ENCODE data around the gene ATXN7L1. TPM values are rescaled to one million over a fixed set of nuclear protein-coding genes. Genes with fewer than 3 reads are reported as not detected.

Gene ATXN7L1
- total and polyA plus RNA-seq, 2 of the 4 experiments (the other 2 are of a cell fraction), result 3.5 to 4.3 TPM

GRCh38 chr7:105637755-105638154 is 238.6 kb downstream of the ATXN7L1 start:
- no peak overlapping the region for H2BK20ac ChIP-seq (ENCODE audit: low read depth, low read length)
- H3K4me2 ChIP-seq (ENCODE audit: low read depth, low read length), result no peak overlapping the region
- TF ChIP-seq BHLHE40 (IDR thresholded peaks at IDR 0.05; ENCODE audit: low read depth, low read length), result no peak
- TF ChIP-seq ELK1 (IDR thresholded peaks at IDR 0.05; ENCODE audit: borderline replicate concordance, low read depth, low read length), result no peak
- no peak for TF ChIP-seq CEBPB (IDR thresholded peaks at IDR 0.05; ENCODE audit: low read depth, low read length)
- TF ChIP-seq RFX5 (IDR thresholded peaks at IDR 0.05; ENCODE audit: low read depth, low read length), result no peak
- no peak for TF ChIP-seq RAD21 (IDR thresholded peaks at IDR 0.05; ENCODE audit: low read length)
- no peak for TF ChIP-seq RCOR1 (IDR thresholded peaks at IDR 0.05; ENCODE audit: insufficient replicate concordance, low read length)
- TF ChIP-seq USF2 (IDR thresholded peaks at IDR 0.05; ENCODE audit: low read depth, low read length), result no peak
- TF ChIP-seq CTCF (conservative IDR thresholded peaks at IDR 0.05; ENCODE audit: low read depth, low read length), result no peak
- no peak for TF ChIP-seq MAFK (IDR thresholded peaks at IDR 0.05; ENCODE audit: low read depth, low read length)
- no peak for TF ChIP-seq FOS (IDR thresholded peaks at IDR 0.05; ENCODE audit: low read depth, low read length)
- no peak for TF ChIP-seq POLR2A (IDR thresholded peaks at IDR 0.05; ENCODE audit: low read depth, low read length)
- TF ChIP-seq MXI1 (IDR thresholded peaks at IDR 0.05; ENCODE audit: borderline replicate concordance, low read depth, low read length), result no peak
- no peak for TF ChIP-seq MAZ (IDR thresholded peaks at IDR 0.05; ENCODE audit: borderline replicate concordance, low read depth, low read length)
- no peak for TF ChIP-seq NFE2L2 (IDR thresholded peaks at IDR 0.05; ENCODE audit: low read depth, low read length)
- TF ChIP-seq CHD1 (IDR thresholded peaks at IDR 0.05; ENCODE audit: low read depth, low read length), result no peak
- TF ChIP-seq SMC3 (IDR thresholded peaks at IDR 0.05; ENCODE audit: low read depth, low read length), result no peak
- H3K14ac ChIP-seq (replicated peaks; ENCODE audit: low read depth, low read length), result no peak overlapping the region
- H3K4me1 ChIP-seq (ENCODE audit: control insufficient read depth, insufficient read depth, low read length), result no peaks in the 10 kb centered on the region
- in situ Hi-C loops (cut with MboI; ENCODE audit: low sequenced_read_pairs), result no loop called here
- no TSS peak for BruUV-seq (replicated peaks)
- DNase-seq (no peak), ATAC-seq (ENCODE audit: low read depth) (no peak)
- H3K23ac ChIP-seq (ENCODE audit: low read depth, low read length), result no peak overlapping the region
- no peak overlapping the region for H3K18ac ChIP-seq (ENCODE audit: low read depth, low read length)
- H3K79me1 ChIP-seq (ENCODE audit: low read depth in 1 of 2, low read length in 2 of 2), result peaks cover 0 to 3% of the 10 kb centered on the region in 2 experiments; a peak in 1 of 4 replicates
- no peak overlapping the region for H2AK9ac ChIP-seq (replicated peaks; ENCODE audit: low read depth, low read length, poor library complexity)
- H3K56ac ChIP-seq (ENCODE audit: extremely low read depth, insufficient read depth, low read length), result no peak overlapping the region
- H2AFZ ChIP-seq (replicated peaks; ENCODE audit: low read length, poor library complexity), result no peak overlapping the region
- H3K36me3 ChIP-seq (ENCODE audit: control insufficient read depth, insufficient read depth, low read length), result peaks cover 37% of the 10 kb centered on the region
- ChIA-PET CTCF (no interaction called here), POLR2A (ENCODE audit: unreplicated experiment) (no interaction called here)
- H3K9ac ChIP-seq (ENCODE audit: low read depth, low read length), result no peak overlapping the region
- H2AK5ac ChIP-seq (ENCODE audit: low read depth, low read length), result no peak overlapping the region
- no peak overlapping the region for H2BK5ac ChIP-seq (ENCODE audit: low read depth, low read length, poor library complexity, severe bottlenecking)
- H2BK120ac ChIP-seq (ENCODE audit: low read depth, low read length), result no peak overlapping the region
- H3K27ac ChIP-seq (ENCODE audit: insufficient read depth, low read length), result no peak overlapping the region
- H2BK15ac ChIP-seq (ENCODE audit: low read depth, low read length), result no peak overlapping the region
- dilution Hi-C loops (cut with HindIII; ENCODE audit: low sequenced_read_pairs, unreplicated experiment), result no loop called here
- no peaks in the 10 kb centered on the region for H4K20me1 ChIP-seq (ENCODE audit: insufficient read depth, low read length)
- H3K9me3 ChIP-seq (ENCODE audit: control insufficient read depth, insufficient read depth, low read length), result no peaks in the 10 kb centered on the region
- H3K9me1 ChIP-seq (ENCODE audit: insufficient read depth, low read length), result peaks cover 10% of the 10 kb centered on the region; the same call in 1 of the 2 replicates
- WGBS, 2 experiments (ENCODE audit: extremely low coverage in 2 of 2, insufficient read length in 1 of 2), result 91% methylated on average over 5 of the region's 8 CpGs; no CpG with 5 or more reads in 1 of the 2 experiments
- no peak overlapping the region for H3K4me3 ChIP-seq (ENCODE audit: insufficient read depth, low read depth, low read length)
- no peak overlapping the region for H3K4ac ChIP-seq (ENCODE audit: low read depth, low read length)
- no peak overlapping the region for H4K5ac ChIP-seq (ENCODE audit: low read depth, low read length)
- no peak overlapping the region for H4K91ac ChIP-seq (ENCODE audit: insufficient read depth, low read depth, low read length)
- no peak overlapping the region for H4K8ac ChIP-seq (ENCODE audit: low read depth in 2 of 2, low read length in 2 of 2)
- intact Hi-C loops (cut with micrococcal nuclease), result no loop called here
- no peaks in the 10 kb centered on the region for H3K27me3 ChIP-seq (ENCODE audit: control insufficient read depth, insufficient read depth, low read length)

Data from IMR-90 (cell line).